SK-N-SH (cell line): Measurements from ENCODE around the gene RAB25. TPM values are rescaled to one million over a fixed set of nuclear protein-coding genes. Genes with fewer than 3 reads are reported as not detected.
"Not testable (repeated sequence)": the region's sequence is repeated elsewhere in the genome, so short reads cannot be mapped to it uniquely, and the experiment has no call there.

Experiments used
- CTCF ChIA-PET: fragments of 300-600, 350-600 bp; formaldehyde crosslinking; extraction: SDS; loops from one replicate; lab custom pipeline; 2021; lab: Yijun Ruan, JAX
- POLR2A ChIA-PET: fragments of 350-600 bp; sonication (Branson Sonifier 250); formaldehyde crosslinking; extraction: SDS; loops from one replicate; lab custom pipeline; 2020; ENCODE audit warnings: antibody characterized with exemption, inconsistent platforms; lab: Yijun Ruan, JAX
- DNase-seq: peaks from one replicate; pipeline ENCODE4 v3.0.0; 2012
- H2AFZ ChIP-seq: fragments of 200-600 bp; sonication (generic); 2 replicates; pipeline ENCODE4 v1.8.1; 2016; ENCODE audit warnings: antibody characterized with exemption, mild to moderate bottlenecking, low read depth
- H3F3A ChIP-seq: fragments of 200-600 bp; sonication (generic); replicated peaks from 2 replicates; pipeline ENCODE3; 2016; ENCODE audit warnings: antibody characterized with exemption, mild to moderate bottlenecking; ENCODE audit not compliant: insufficient read depth
- H3K27ac ChIP-seq, 2 experiments: fragments of 200-500 bp in 1 of 2; fragments of 200-600 bp in 1 of 2; sonication (Bioruptor generic) in 1 of 2; sonication (generic), shearing (Covaris generic) in 1 of 2; 2 replicates each; pipeline versions ENCODE4 v1.5.1 to v1.6.1; 2014 to 2016; ENCODE audit warnings: low read depth in 2 of 2, inconsistent platforms in 1 of 2, low read length in 1 of 2, mild to moderate bottlenecking in 1 of 2, mixed read lengths in 1 of 2
- H3K27me3 ChIP-seq: fragments of 200-600 bp; sonication (generic), shearing (Covaris generic); 2 replicates; pipeline ENCODE4 v1.6.1; 2016; ENCODE audit warnings: mixed run types; ENCODE audit not compliant: insufficient read depth
- H3K36me3 ChIP-seq, 2 experiments: fragments of 200-500 bp in 1 of 2; fragments of 200-600 bp in 1 of 2; sonication (Bioruptor generic) in 1 of 2; sonication (generic) in 1 of 2; replicated peaks in 1 of 2; 2 replicates each; pipeline versions ENCODE3 to v1.5.1; 2014 to 2016; ENCODE audit warnings: low read length in 1 of 2, mild to moderate bottlenecking in 1 of 2; ENCODE audit not compliant: insufficient read depth in 2 of 2, control insufficient read depth in 1 of 2
- H3K4me1 ChIP-seq, 2 experiments: fragments of 200-500 bp in 1 of 2; fragments of 200-600 bp in 1 of 2; sonication (Bioruptor generic) in 1 of 2; sonication (generic), shearing (Covaris generic) in 1 of 2; 2 replicates each; pipeline versions ENCODE4 v1.5.1 to v1.6.1; 2014 to 2016; ENCODE audit warnings: low read depth in 1 of 2, low read length in 1 of 2, mixed run types in 1 of 2; ENCODE audit not compliant: insufficient read depth in 2 of 2, control insufficient read depth in 1 of 2
- H3K4me2 ChIP-seq: fragments of 200-600 bp; sonication (generic), shearing (Covaris generic); 2 replicates; pipeline ENCODE4 v1.6.1; 2017; ENCODE audit warnings: mixed run types
- H3K4me3 ChIP-seq, 2 experiments: fragments of 200-500 bp in 1 of 2; fragments of 200-600 bp in 1 of 2; sonication (Bioruptor generic) in 1 of 2; sonication (generic), shearing (Covaris generic) in 1 of 2; 2 replicates each; pipeline versions ENCODE4 v1.5.1 to v1.8.1; 2014 to 2016; ENCODE audit warnings: low read depth in 2 of 2, inconsistent platforms in 1 of 2, low read length in 1 of 2, mild to moderate bottlenecking in 1 of 2, mixed read lengths in 1 of 2, moderate library complexity in 1 of 2
- H3K79me2 ChIP-seq: fragments of 200-600 bp; sonication (generic); 2 replicates; pipeline ENCODE4 v1.8.1; 2017; ENCODE audit warnings: mild to moderate bottlenecking; ENCODE audit not compliant: insufficient read depth
- H3K9ac ChIP-seq: fragments of 200-600 bp; sonication (generic); 2 replicates; pipeline ENCODE4 v1.6.1; 2017; ENCODE audit warnings: mixed run types
- H3K9me2 ChIP-seq: fragments of 200-600 bp; sonication (generic); 2 replicates; pipeline ENCODE4 v1.6.1; 2017; ENCODE audit warnings: mixed run types
- H3K9me3 ChIP-seq: fragments of 200-600 bp; sonication (generic); 2 replicates; pipeline ENCODE4 v1.6.1; 2017; ENCODE audit warnings: mixed run types, mild to moderate bottlenecking, moderate library complexity
- H4K20me1 ChIP-seq: fragments of 200-600 bp; sonication (generic); 2 replicates; pipeline ENCODE4 v1.6.1; 2017; ENCODE audit warnings: mild to moderate bottlenecking, mixed run types; ENCODE audit not compliant: insufficient read depth
- CHD2 ChIP-seq: fragments of 150-350 bp; IDR thresholded peaks from 2 replicates; pipeline ENCODE4 v1.6.1; 2018; ENCODE audit warnings: low read length; ENCODE audit not compliant: partially characterized antibody
- CTCF ChIP-seq: fragments of 200-600 bp; sonication (generic); IDR thresholded peaks from 2 replicates; pipeline ENCODE4 v1.6.1; 2017; ENCODE audit warnings: antibody characterized with exemption, mild to moderate bottlenecking, moderate library complexity
- ELF1 ChIP-seq: IDR thresholded peaks from 2 replicates; pipeline ENCODE4 v1.4.0; 2012
- EZH2phosphoT487 ChIP-seq: fragments of 200-600 bp; sonication (generic); IDR thresholded peaks from 2 replicates; pipeline ENCODE4 v1.6.1; 2017; ENCODE audit warnings: low read depth, mixed run types, mild to moderate bottlenecking, antibody characterized with exemption, moderate library complexity, borderline replicate concordance
- FOSL2 ChIP-seq: IDR thresholded peaks from 2 replicates; pipeline ENCODE4 v1.4.0; 2012; ENCODE audit warnings: low read depth, mild to moderate bottlenecking, moderate library complexity, borderline replicate concordance
- FOXJ3 ChIP-seq: sonication (generic); formaldehyde crosslinking; IDR thresholded peaks from 2 replicates; pipeline ENCODE4 v1.5.1; 2020; ENCODE audit warnings: mild to moderate bottlenecking, missing genetic modification reagents
- GABPA ChIP-seq: IDR thresholded peaks from 2 replicates; pipeline ENCODE4 v1.4.0; 2012; ENCODE audit warnings: low read depth, mild to moderate bottlenecking
- GATA2 ChIP-seq: sonication (generic); formaldehyde crosslinking; IDR thresholded peaks from 2 replicates; pipeline ENCODE4 v1.5.0; 2020; ENCODE audit warnings: mild to moderate bottlenecking, missing genetic modification reagents
- JUND ChIP-seq: IDR thresholded peaks from 2 replicates; pipeline ENCODE4 v1.4.0; 2012
- MAX ChIP-seq: IDR thresholded peaks from 2 replicates; pipeline ENCODE4 v1.4.0; 2012; ENCODE audit warnings: low read depth
- MEF2A ChIP-seq: IDR thresholded peaks from 2 replicates; pipeline ENCODE4 v1.4.0; 2012; ENCODE audit warnings: low read depth, borderline replicate concordance
- MXI1 ChIP-seq: IDR thresholded peaks from 2 replicates; pipeline ENCODE4 v1.6.1; 2012; ENCODE audit warnings: mild to moderate bottlenecking, low read depth, low read length, improper control_type of control experiment
- NFIC ChIP-seq: IDR thresholded peaks from 2 replicates; pipeline ENCODE4 v1.4.0; 2012; ENCODE audit warnings: borderline replicate concordance
- NRF1 ChIP-seq: IDR thresholded peaks from 2 replicates; pipeline ENCODE4 v1.6.1; 2012; ENCODE audit warnings: low read depth, mild to moderate bottlenecking, low read length
- PBX3 ChIP-seq: IDR thresholded peaks from 2 replicates; pipeline ENCODE4; 2012
- POLR2AphosphoS5 ChIP-seq: IDR thresholded peaks from 2 replicates; pipeline ENCODE4 v1.6.1; 2012; ENCODE audit warnings: low read depth, low read length
- RAD21 ChIP-seq: IDR thresholded peaks from 2 replicates; pipeline ENCODE4 v1.6.1; 2012; ENCODE audit warnings: mild to moderate bottlenecking, low read length
- RCOR1 ChIP-seq: fragments of 150-350 bp; IDR thresholded peaks from 2 replicates; pipeline ENCODE4 v1.6.1; 2017; ENCODE audit warnings: antibody characterized with exemption, low read length
- SIN3A ChIP-seq: IDR thresholded peaks from 2 replicates; pipeline ENCODE4 v1.6.1; 2012; ENCODE audit warnings: low read depth, mild to moderate bottlenecking, low read length, moderate library complexity, borderline replicate concordance
- TAF1 ChIP-seq: IDR thresholded peaks from 2 replicates; pipeline ENCODE4 v1.6.1; 2012; ENCODE audit warnings: low read depth, mild to moderate bottlenecking, low read length, moderate library complexity, borderline replicate concordance
- TCF12 ChIP-seq: IDR thresholded peaks from 2 replicates; pipeline ENCODE4 v1.4.0; 2012
- TEAD4 ChIP-seq: IDR thresholded peaks from 2 replicates; pipeline ENCODE4 v1.4.0; 2012; ENCODE audit warnings: mild to moderate bottlenecking, borderline replicate concordance; ENCODE audit not compliant: insufficient read depth
- USF1 ChIP-seq: IDR thresholded peaks from 2 replicates; pipeline ENCODE4 v1.4.0; 2012; ENCODE audit warnings: low read depth, borderline replicate concordance
- WGBS: methylation state at CpG from one replicate; pipeline ENCODE4 v1.1.6; 2017; ENCODE audit warnings: low lambda C conversion rate; 5-methylcytosine and 5-hydroxymethylcytosine counted together
- polyA plus RNA-seq, 3 experiments: library from polyadenylated mRNA; depleted of rRNA; stranded (reverse); fragments of >200 nt; gene quantifications; 2 replicates each; pipeline ENCODE4 v1.2.3, GENCODE V29; 2012

The RAB25 gene
- polyA plus RNA-seq, 1 of the 3 experiments (the other 2 are of a cell fraction), result not detected

GRCh38 chr1:156070548-156070947 is 9.6 kb downstream of the RAB25 start (continued):
- TF ChIP-seq RCOR1 (no peak), FOSL2 (no peak), USF1 (no peak), MXI1 (0 out of 2 replicates have a peak, but pooled peaks have one; percentile 22), MEF2A (no peak), JUND (no peak), GATA2 (CRISPR knock-in tag) (no peak), CHD2 (peak; percentile 56), CTCF (no peak), ELF1 (no peak), POLR2AphosphoS5 (no peak; the same call in 1 of the 2 replicates)

- H3K27ac ChIP-seq, H3K9me3 ChIP-seq, H3K9me2 ChIP-seq, H3K27me3 ChIP-seq, H2AFZ ChIP-seq, H3K9ac ChIP-seq, H3K4me3 ChIP-seq, DNase-seq, H3K4me2 ChIP-seq: not testable (repeated sequence)
- Histone ChIP-seq H4K20me1 (peaks cover 39% of the 10 kb centered on the region), H3K79me2 (peaks cover 25% of the 10 kb centered on the region), H3F3A (peaks cover 34% of the 10 kb centered on the region), H3K36me3 (peaks cover 6 to 38% of the 10 kb centered on the region in 2 experiments), H3K4me1 (peaks cover 0 to 36% of the 10 kb centered on the region in 2 experiments; a peak in 2 of 4 replicates)
- WGBS, result 90% methylated on average over 4 of the region's 7 CpGs
- ChIA-PET POLR2A (interaction anchor here (1.1 kb wide), 1 partner anchor 10 kb away, joined by 3 read pairs; no protein-coding TSS in a partner anchor), CTCF (interaction anchor here (1.1 to 1.4 kb wide), 3 partner anchors 11 to 48 kb away, joined by 3 to 4 read pairs (median 4); no protein-coding TSS in a partner anchor)
Measured at GRCh38 chr1:156071332-156071816, 10.4 kb downstream of the RAB25 start.

- CTCF ChIA-PET, result no interaction called here
- peaks cover 46% of the 10 kb centered on the region for H4K20me1 ChIP-seq
- WGBS, result 88% methylated on average over 5 of the region's 6 CpGs
- no peak for TF ChIP-seq FOSL2
- TF ChIP-seq FOXJ3, result no peak
- TF ChIP-seq NFIC, result no peak
- no peak for TF ChIP-seq GABPA
- TF ChIP-seq PBX3, result no peak
- TF ChIP-seq RAD21, result no peak
- TF ChIP-seq EZH2phosphoT487, result no peak
- no peak for TF ChIP-seq JUND
- TF ChIP-seq TEAD4, result no peak
- no peak for TF ChIP-seq ELF1
- no peak for TF ChIP-seq MAX
- TF ChIP-seq SIN3A, result no peak
- no peak for TF ChIP-seq GATA2 (CRISPR knock-in tag)
- no peak for TF ChIP-seq NRF1
- no peak for TF ChIP-seq TCF12
- TF ChIP-seq TAF1, result no peak
Measured at GRCh38 chr1:156072251-156072650, 11.3 kb downstream of the RAB25 start.

More at GRCh38 chr1:156072251-156072650, 11.3 kb downstream of the RAB25 start:
- Histone ChIP-seq H3K4me3 (no peak overlapping the region), H3K27ac (no peak overlapping the region; a peak in 1 of 4 replicates), H3K27me3 (no peaks in the 10 kb centered on the region), H3F3A (peaks cover 33% of the 10 kb centered on the region), H3K9ac (no peak overlapping the region), H3K4me1 (peaks cover 0 to 36% of the 10 kb centered on the region in 2 experiments; a peak in 2 of 4 replicates), H2AFZ (no peak overlapping the region), H3K9me3 (no peaks in the 10 kb centered on the region), H3K4me2 (no peak overlapping the region), H3K36me3 (peaks cover 6 to 46% of the 10 kb centered on the region in 2 experiments), H3K9me2 (no peaks in the 10 kb centered on the region), H3K79me2 (peaks cover 32% of the 10 kb centered on the region)
- DNase-seq, result no peak
- POLR2A ChIA-PET, result interaction anchor here (1.1 to 2.1 kb wide), 2 partner anchors 9 to 10 kb away, joined by 3 to 7 read pairs; partner anchors contain the start of gene MEX3A
